IMR-90 (cell line): ENCODE data around the gene WHRN.

Experiments
- CEBPB ChIP-seq: IDR thresholded peaks from 2 replicates; pipeline ENCODE4 v1.6.1; 2012; ENCODE audit warnings: low read depth, low read length, improper control_type of control experiment
- FOS ChIP-seq: fragments of 150-350 bp; IDR thresholded peaks from 2 replicates; pipeline ENCODE4 v1.6.1; 2016; ENCODE audit warnings: low read depth, low read length
- MAFK ChIP-seq: IDR thresholded peaks from 2 replicates; pipeline ENCODE4 v1.6.1; 2012; ENCODE audit warnings: low read depth, low read length, improper control_type of control experiment
- MAZ ChIP-seq: IDR thresholded peaks from 2 replicates; pipeline ENCODE4 v1.6.1; 2012; ENCODE audit warnings: low read depth, mild to moderate bottlenecking, low read length, improper control_type of control experiment, moderate library complexity, borderline replicate concordance
- MXI1 ChIP-seq: IDR thresholded peaks from 2 replicates; pipeline ENCODE4 v1.6.1; 2012; ENCODE audit warnings: low read depth, mild to moderate bottlenecking, low read length, moderate library complexity, borderline replicate concordance
- POLR2A ChIP-seq: IDR thresholded peaks from 2 replicates; pipeline ENCODE4 v1.6.1; 2012; ENCODE audit warnings: mild to moderate bottlenecking, low read depth, low read length
- RAD21 ChIP-seq: IDR thresholded peaks from 2 replicates; pipeline ENCODE4 v1.6.1; 2012; ENCODE audit warnings: low read length, improper control_type of control experiment
- RCOR1 ChIP-seq: IDR thresholded peaks from 2 replicates; pipeline ENCODE4 v1.6.1; 2012; ENCODE audit warnings: mild to moderate bottlenecking, low read length, improper control_type of control experiment; ENCODE audit not compliant: insufficient replicate concordance
- RFX5 ChIP-seq: IDR thresholded peaks from 2 replicates; pipeline ENCODE4 v1.8.0; 2012; ENCODE audit warnings: low read depth, mild to moderate bottlenecking, low read length, moderate library complexity
- SMC3 ChIP-seq: fragments of 150-350 bp; IDR thresholded peaks from 2 replicates; pipeline ENCODE4 v1.6.1; 2016; ENCODE audit warnings: low read depth, mild to moderate bottlenecking, antibody characterized with exemption, low read length, moderate library complexity
- TF ChIP-seq, protein P1 (sequence below): conservative IDR thresholded peaks from 2 replicates; pipeline ENCODE4 v1.5.1; 2012; ENCODE audit warnings: mild to moderate bottlenecking, low read depth, low read length, improper control_type of control experiment
- TF ChIP-seq, protein P2 (sequence below): fragments of 150-350 bp; IDR thresholded peaks from 2 replicates; pipeline ENCODE4 v1.6.1; 2016; ENCODE audit warnings: low read depth, mild to moderate bottlenecking, low read length, moderate library complexity, borderline replicate concordance
- TF ChIP-seq, protein P3 (sequence below): fragments of 150-350 bp; IDR thresholded peaks from 2 replicates; pipeline ENCODE4 v1.6.1; 2017; ENCODE audit warnings: mild to moderate bottlenecking, antibody characterized with exemption, low read length, low read depth

DNA sequence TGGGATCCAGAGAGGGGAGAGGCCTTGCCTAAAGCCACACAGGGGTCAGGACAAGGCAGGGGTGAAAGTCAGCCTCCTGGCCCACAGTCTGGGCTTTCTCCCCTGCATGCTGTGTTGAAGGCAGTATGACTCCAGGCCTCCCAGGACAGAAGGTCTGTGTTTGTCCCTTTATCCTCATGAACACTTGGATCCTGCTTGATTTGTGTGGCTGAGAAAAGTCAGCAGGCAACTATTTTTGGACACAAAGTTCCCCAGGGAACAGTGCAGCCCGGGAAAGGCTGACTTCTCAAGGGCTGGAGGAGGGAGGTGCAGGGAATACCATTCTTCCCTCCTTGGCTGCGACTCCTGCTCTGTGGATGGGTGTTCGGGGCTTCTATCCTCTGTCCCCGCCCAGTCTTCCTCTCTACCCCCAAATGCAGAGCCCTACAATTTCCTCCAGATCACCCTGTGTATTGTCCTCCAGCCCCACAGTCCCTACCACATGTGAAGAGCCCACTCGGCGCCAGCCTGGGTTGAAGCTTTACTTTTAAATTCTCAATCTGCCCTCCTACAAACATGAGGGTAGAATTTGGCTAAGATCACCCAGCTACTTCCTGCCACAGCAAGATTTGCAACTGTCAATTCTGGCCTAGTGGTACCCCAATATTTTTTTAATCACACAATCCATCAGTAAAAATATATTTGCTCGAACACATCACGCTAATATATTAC is 121.6 kb downstream of the WHRN start:
- TF ChIP-seq SMC3 (no peak), MAZ (no peak), POLR2A (no peak), RAD21 (no peak), CEBPB (no peak), MXI1 (no peak), RCOR1 (no peak), RFX5 (no peak), FOS (no peak), MAFK (no peak)
- TF ChIP-seq, protein P1, sequence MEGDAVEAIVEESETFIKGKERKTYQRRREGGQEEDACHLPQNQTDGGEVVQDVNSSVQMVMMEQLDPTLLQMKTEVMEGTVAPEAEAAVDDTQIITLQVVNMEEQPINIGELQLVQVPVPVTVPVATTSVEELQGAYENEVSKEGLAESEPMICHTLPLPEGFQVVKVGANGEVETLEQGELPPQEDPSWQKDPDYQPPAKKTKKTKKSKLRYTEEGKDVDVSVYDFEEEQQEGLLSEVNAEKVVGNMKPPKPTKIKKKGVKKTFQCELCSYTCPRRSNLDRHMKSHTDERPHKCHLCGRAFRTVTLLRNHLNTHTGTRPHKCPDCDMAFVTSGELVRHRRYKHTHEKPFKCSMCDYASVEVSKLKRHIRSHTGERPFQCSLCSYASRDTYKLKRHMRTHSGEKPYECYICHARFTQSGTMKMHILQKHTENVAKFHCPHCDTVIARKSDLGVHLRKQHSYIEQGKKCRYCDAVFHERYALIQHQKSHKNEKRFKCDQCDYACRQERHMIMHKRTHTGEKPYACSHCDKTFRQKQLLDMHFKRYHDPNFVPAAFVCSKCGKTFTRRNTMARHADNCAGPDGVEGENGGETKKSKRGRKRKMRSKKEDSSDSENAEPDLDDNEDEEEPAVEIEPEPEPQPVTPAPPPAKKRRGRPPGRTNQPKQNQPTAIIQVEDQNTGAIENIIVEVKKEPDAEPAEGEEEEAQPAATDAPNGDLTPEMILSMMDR, result no peak
- TF ChIP-seq, protein P2, sequence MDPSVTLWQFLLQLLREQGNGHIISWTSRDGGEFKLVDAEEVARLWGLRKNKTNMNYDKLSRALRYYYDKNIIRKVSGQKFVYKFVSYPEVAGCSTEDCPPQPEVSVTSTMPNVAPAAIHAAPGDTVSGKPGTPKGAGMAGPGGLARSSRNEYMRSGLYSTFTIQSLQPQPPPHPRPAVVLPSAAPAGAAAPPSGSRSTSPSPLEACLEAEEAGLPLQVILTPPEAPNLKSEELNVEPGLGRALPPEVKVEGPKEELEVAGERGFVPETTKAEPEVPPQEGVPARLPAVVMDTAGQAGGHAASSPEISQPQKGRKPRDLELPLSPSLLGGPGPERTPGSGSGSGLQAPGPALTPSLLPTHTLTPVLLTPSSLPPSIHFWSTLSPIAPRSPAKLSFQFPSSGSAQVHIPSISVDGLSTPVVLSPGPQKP, result no peak
- TF ChIP-seq, protein P3, sequence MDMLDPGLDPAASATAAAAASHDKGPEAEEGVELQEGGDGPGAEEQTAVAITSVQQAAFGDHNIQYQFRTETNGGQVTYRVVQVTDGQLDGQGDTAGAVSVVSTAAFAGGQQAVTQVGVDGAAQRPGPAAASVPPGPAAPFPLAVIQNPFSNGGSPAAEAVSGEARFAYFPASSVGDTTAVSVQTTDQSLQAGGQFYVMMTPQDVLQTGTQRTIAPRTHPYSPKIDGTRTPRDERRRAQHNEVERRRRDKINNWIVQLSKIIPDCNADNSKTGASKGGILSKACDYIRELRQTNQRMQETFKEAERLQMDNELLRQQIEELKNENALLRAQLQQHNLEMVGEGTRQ, result no peak
